Kidney epithelial cell (primary cell): ENCODE measurements around the gene SPRYD4. TPM values are rescaled to one million over a fixed set of nuclear protein-coding genes. Genes with fewer than 3 reads are reported as not detected.
"Not testable (repeated sequence)": the region's sequence is repeated elsewhere in the genome, so short reads cannot be mapped to it uniquely, and the experiment has no call there.

ENCODE experiments used
- DNase-seq: peaks from one replicate; pipeline ENCODE4 v3.0.0-alpha.2; 2010; ENCODE audit warnings: low read depth
- H3K27me3 ChIP-seq: 2 replicates; pipeline ENCODE4 v1.6.0; 2011; ENCODE audit warnings: low read length; ENCODE audit not compliant: control insufficient read depth, insufficient read depth
- H3K36me3 ChIP-seq: 2 replicates; pipeline ENCODE4 v1.5.1; 2011; ENCODE audit warnings: low read length; ENCODE audit not compliant: control insufficient read depth, insufficient read depth
- H3K4me3 ChIP-seq: 2 replicates; pipeline ENCODE4 v1.5.1; 2011; ENCODE audit warnings: low read depth, mild to moderate bottlenecking, control low read depth, low read length
- total RNA-seq: library from RNA; depleted of rRNA; stranded (reverse); fragments of >200 nt; gene quantifications from 2 replicates; pipeline ENCODE4 v1.2.3, GENCODE V29; 2015
- TF ChIP-seq, protein P1 (sequence below): IDR thresholded peaks from 2 replicates; pipeline ENCODE4 v1.5.1; 2011; ENCODE audit warnings: mild to moderate bottlenecking, moderate library complexity, low read length, control low read depth, inconsistent platforms; ENCODE audit not compliant: insufficient read depth, poor library complexity, severe bottlenecking

The SPRYD4 gene
- total RNA-seq, 1 donor from 2014 or later, result 1.1 TPM

DNA sequence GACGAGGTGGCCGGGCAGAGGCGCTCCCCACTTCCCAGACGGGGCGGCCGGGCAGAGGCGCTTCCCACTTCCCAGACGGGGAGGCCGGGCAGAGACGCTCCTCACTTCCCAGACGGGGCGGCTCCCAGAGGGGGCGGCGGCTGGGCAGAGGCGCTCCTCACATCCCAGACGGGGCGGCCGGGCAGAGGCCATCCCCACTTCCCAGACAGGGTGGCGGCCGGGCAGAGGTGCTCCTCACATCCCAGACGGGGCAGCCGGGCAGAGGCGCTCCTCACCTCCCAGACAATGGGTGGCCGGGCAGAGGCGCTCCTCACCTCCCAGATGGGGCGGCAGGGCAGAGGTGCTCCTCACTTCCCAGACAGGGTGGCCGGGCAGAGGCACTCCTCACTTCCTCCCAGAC, 26.1 kb downstream of the SPRYD4 start:
- not testable (repeated sequence) for H3K4me3 ChIP-seq, DNase-seq, H3K36me3 ChIP-seq, H3K27me3 ChIP-seq

DNA sequence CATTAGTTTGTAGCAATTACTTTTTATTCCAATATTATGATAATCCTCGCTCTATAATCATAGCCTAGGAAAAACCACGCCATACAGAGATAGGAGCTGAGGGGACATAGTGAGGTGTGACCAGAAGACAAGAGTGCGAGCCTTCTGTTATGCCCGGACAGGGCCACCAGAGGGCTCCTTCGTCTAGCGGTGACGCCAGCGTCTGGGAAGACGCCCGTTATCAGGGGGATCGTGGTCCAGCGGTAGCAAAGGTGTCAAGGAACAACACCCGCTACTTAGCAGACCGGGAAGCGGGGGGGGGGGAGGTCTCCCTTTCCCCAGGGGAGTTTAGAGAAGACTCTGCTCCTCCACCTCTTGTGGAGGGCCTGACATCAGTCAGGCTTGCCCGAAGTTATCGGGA, 28.3 kb downstream of the SPRYD4 start:
- TF ChIP-seq, protein P1, sequence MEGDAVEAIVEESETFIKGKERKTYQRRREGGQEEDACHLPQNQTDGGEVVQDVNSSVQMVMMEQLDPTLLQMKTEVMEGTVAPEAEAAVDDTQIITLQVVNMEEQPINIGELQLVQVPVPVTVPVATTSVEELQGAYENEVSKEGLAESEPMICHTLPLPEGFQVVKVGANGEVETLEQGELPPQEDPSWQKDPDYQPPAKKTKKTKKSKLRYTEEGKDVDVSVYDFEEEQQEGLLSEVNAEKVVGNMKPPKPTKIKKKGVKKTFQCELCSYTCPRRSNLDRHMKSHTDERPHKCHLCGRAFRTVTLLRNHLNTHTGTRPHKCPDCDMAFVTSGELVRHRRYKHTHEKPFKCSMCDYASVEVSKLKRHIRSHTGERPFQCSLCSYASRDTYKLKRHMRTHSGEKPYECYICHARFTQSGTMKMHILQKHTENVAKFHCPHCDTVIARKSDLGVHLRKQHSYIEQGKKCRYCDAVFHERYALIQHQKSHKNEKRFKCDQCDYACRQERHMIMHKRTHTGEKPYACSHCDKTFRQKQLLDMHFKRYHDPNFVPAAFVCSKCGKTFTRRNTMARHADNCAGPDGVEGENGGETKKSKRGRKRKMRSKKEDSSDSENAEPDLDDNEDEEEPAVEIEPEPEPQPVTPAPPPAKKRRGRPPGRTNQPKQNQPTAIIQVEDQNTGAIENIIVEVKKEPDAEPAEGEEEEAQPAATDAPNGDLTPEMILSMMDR, result peak; percentile 46
- H3K27me3 ChIP-seq, H3K36me3 ChIP-seq, DNase-seq, H3K4me3 ChIP-seq: not testable (repeated sequence)

DNA sequence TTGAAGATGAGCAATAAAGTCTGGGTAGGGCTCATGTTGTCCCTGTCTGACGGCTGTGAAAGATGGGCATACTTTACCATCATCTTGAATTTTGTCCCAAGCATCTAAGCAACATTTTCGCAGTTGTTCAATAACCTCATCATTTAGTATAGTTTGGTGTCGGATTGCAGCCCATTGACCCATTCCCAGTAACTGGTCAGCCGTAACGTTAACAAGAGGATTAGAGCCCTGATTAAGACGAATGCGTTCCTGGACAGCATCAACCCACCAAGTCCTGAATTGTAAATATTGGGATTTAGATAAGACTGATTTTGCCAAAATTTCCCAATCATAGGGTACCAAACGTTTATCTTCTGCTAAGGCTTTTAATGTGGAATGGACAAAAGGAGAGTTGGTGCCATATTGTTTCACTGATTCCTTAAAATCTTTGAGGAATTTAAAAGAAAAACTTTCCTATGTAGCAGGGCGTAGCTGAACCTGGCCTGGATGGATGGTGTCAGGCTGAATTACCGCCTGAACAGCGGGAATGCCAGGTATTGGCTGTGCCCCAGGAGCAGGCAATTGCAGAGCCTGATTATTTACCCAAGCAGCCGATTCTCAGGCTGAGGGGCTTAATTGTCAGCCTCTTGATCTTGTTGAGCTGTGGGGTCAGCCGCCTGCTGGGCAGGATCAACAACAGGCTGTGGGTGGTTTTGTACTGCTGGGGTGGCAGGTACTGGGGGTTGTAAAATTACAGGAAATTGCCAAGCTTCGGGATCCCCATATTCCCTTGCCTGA, 29.9 kb downstream of the SPRYD4 start:
- not testable (repeated sequence) for DNase-seq, H3K36me3 ChIP-seq, H3K4me3 ChIP-seq, H3K27me3 ChIP-seq

DNA sequence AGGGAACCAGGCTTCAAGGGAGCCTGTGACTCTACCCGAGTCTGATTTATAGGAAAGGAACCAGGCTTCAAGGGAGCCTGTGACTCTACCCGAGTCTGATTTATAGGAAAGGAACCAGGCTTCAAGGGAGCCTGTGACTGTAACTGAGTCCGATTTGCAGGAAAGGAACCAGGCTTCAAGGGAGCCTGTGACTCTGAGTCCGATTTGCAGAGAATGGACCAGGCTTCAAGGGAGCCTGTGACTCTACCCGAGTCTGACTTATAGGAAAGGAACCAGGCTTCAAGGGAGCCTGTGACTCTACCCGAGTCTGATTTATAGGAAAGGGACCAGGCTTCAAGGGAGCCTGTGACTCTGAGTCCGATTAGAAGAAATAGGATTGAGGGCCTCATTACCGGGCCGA, 31.1 kb downstream of the SPRYD4 start:
- H3K27me3 ChIP-seq, DNase-seq, H3K36me3 ChIP-seq, H3K4me3 ChIP-seq: not testable (repeated sequence)

DNA sequence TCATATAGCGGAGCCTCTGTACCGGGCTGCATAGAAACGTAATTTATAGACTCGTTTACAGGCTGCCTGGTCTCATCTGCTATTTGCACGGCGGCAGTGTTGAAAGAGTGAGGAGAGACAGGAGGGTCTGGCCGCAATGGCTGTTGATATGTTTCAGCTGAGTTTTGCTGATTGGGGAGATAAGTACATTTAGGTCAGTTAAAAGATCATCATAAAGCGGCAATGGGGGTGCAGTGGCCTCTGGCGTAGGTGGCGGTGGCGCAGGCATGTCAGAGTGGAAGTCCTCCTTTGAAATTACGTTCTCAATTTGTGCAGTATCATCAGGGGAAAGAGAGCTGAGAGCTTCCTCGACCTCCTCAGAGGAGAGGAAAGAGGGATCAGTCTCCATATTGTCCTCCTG, 31.5 kb downstream of the SPRYD4 start:
- H3K4me3 ChIP-seq, H3K27me3 ChIP-seq: not testable (repeated sequence)

DNA sequence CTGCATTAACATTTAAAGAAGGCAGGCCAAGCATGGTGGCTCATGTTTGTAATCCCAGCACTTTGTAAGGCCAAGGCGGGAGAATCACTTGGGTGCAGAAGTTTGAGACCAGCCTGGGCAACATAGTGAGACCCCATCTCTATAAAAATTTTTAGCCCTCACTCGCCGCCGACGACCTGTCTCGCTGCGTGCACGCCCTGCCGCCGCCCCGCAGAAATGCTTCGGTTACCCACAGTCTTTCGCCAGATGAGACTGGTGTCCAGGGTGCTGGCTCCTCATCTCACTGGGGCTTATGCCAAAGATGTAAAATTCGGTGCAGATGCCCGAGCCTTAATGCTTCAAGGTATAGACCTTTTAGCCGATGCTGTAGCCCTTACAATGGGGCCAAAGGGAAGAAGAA, 42.4 kb downstream of the SPRYD4 start:
- no peaks in the 10 kb centered on the region for H3K27me3 ChIP-seq
- TF ChIP-seq, protein P1, result no peak
- H3K4me3 ChIP-seq, result no peak overlapping the region
- no peaks in the 10 kb centered on the region for H3K36me3 ChIP-seq
- DNase-seq, result no peak

More for the DNA sequence above, 31.5 kb downstream of the SPRYD4 start:
- not testable (repeated sequence) for DNase-seq, H3K36me3 ChIP-seq

DNA sequence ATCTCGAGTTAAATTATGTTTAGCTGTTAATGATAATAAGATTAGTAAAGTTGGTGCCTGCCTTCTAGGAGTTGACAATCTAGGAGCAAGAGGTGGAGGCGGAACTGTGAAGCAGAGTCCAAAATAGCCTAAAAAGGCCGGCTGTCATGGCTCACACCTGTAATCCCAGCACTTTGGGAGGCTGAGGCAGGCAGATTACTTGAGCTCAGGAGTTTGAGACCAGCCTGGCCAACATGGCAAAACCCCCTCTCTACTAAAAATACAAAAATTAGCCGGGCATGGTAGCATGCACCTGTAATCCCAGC, 45.6 kb downstream of the SPRYD4 start:
- not testable (repeated sequence) for H3K27me3 ChIP-seq, DNase-seq, H3K4me3 ChIP-seq, H3K36me3 ChIP-seq

DNA sequence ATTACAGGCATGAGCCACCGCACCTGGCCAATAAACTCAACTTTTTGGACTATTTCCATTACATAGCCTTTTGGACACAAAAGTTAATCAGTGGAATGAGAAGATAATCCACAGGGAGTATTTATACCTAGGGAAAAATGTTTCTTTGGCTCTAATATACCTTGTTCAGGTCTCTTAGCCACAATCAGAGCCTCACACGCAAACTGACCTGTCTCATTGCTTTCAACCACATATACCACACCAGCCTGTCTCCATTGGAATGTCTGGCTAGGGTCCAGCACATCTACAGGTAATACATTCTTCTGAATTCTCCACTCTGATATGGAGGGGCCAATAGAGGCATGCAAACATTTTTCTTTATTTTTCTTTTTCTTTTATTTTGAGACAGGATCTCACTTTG, 49.5 kb downstream of the SPRYD4 start:
- DNase-seq, result no peak
- no peak overlapping the region for H3K4me3 ChIP-seq

More for the DNA sequence above, 49.5 kb downstream of the SPRYD4 start:
- TF ChIP-seq, protein P1, result no peak
- H3K36me3 ChIP-seq, result no peaks in the 10 kb centered on the region
- H3K27me3 ChIP-seq, result no peaks in the 10 kb centered on the region
